Measurements from ENCODE around the gene TPH1.

- TF ChIP-seq CTCF (IDR thresholded peaks at IDR 0.05) = no peak
- no peak for TF ChIP-seq POLR2A (IDR thresholded peaks at IDR 0.05)
Observed at GRCh38 chr11:18054511-18055103, 8.5 kb upstream of the TPH1 start.
